Measurements from ENCODE around the gene PSAPL1.

The PSAPL1 gene, protein sequence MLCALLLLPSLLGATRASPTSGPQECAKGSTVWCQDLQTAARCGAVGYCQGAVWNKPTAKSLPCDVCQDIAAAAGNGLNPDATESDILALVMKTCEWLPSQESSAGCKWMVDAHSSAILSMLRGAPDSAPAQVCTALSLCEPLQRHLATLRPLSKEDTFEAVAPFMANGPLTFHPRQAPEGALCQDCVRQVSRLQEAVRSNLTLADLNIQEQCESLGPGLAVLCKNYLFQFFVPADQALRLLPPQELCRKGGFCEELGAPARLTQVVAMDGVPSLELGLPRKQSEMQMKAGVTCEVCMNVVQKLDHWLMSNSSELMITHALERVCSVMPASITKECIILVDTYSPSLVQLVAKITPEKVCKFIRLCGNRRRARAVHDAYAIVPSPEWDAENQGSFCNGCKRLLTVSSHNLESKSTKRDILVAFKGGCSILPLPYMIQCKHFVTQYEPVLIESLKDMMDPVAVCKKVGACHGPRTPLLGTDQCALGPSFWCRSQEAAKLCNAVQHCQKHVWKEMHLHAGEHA

DNA sequence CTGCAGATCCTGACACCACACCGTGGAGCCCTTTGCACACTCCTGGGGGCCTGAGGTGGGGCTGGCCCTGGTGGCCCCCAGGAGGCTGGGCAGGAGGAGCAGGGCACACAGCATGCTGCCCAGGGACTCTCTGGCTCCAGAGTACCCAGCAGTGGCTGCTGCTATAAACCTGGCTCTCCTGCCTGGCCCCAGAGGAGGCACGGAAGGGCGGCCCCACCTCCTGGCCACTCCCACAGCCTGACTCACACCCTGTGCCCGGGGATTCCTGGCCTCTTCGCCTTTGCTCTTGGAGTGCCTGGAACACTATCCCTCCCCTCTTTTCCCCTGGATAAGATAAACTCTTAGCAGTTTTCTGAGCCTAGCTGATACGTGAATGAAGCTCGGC, at the start of gene PSAPL1:
Gene PSAPL1, minus strand, starts transcription at position 165 of the 385 bp plus-strand sequence. Its CDS starts 51 bp downstream, at position 114.
- DNase-seq (ENCODE audit: low read depth in 2 of 2), result no peak

DNA sequence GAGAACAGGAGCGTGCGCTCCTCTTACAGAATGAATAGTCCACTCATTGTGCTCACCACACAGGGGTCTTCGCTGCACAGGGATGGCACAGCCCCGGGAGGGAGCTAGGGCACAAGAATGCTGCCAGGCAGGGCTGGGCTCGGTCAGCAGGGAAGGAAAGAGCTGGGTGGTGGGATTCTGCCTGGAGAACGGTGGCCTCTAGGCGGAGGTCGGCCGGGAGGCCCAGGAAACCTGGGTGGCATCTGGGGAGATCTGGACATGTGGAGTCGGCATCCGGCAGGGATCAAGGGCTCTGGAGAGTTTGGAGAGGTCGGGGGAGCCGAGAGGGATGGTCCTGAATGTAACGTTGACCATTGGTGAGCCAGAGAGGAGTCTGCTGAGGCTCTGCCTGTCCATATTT, 46.5 kb upstream of the PSAPL1 start:
- DNase-seq (ENCODE audit: low read depth in 2 of 2), result no peak

DNA sequence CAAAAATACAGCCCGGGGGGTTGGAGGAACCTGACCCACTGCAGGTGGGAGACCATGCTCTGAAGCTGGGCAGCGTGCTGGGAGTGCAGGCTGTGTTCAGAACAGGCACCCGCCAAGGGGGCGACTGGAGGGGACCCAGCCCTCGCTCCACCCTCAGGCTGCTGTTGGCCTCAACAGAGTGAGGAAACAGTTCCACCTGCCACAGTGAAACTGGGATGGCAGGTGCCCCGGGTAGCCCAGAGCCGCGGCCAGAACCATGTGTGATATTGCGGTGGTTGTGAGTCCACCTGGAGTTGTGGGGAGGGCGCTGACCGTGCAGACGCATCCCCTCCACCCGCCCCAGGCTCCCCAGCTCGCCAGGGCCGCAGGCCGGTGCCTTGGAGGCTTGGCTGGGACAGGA, 45.7 kb upstream of the PSAPL1 start:
- DNase-seq (ENCODE audit: low read depth in 2 of 2), result no peak

DNA sequence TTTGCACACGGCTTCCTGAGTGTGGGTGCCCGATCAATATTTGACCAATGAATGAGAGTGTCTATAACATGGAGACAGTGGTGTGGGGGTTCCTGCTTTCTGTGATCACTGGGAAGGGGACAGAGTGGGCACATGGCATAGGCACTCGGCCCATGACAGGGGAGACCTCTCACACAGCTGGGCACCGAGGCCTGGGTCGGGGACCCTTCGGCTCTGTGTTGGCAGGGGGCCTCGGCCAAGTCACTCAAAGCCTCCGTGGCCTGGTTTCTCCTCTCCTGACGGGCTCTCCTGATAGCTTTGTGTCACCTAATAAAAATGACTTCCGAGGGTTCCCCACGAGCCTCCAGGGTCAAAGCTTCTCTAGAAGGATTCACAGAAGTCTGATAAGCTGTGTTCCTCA, 43.9 kb upstream of the PSAPL1 start:
- DNase-seq (ENCODE audit: low read depth in 2 of 2), result no peak

DNA sequence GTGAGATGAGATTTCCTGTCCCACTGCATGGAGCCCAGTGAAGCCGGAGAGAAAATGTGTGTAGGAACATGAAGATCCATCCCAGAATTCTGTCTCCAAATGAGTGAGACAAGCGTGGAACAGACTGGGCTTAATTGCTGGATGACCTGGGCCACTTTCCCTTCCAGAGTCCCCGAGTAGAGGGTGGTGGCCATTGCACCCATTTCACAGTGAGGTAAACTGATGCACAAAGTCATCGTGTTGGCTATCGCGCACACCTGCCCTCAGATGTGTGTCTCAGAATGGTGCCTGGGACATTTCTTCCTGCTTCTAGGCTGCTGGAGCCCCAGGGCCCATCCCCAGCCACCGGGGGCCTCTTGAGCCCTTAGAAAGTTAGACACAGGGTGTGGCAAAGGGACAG, 43.0 kb upstream of the PSAPL1 start:
- no peak for DNase-seq (ENCODE audit: low read depth in 2 of 2)

DNA sequence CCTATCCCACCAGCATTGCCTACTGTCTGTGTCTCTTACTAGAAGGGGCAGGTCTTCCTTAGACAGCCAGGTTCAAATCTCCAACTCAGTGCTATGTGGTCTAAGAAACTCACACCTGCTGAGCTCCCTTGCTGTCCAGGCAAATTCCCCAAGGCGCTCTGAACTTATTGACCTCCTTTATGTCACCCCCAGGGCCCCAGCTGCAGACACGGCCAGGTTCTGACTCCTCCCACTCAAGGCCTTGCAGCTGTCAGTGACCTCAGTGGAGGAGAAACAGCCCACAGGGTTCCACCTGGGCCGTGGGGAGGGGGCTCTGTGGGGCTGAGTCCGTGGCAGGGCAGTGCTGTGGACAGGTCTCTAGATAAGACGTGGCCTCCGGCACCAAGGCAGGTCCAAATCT, 42.1 kb upstream of the PSAPL1 start:
- no peak for DNase-seq (ENCODE audit: low read depth in 2 of 2)

DNA sequence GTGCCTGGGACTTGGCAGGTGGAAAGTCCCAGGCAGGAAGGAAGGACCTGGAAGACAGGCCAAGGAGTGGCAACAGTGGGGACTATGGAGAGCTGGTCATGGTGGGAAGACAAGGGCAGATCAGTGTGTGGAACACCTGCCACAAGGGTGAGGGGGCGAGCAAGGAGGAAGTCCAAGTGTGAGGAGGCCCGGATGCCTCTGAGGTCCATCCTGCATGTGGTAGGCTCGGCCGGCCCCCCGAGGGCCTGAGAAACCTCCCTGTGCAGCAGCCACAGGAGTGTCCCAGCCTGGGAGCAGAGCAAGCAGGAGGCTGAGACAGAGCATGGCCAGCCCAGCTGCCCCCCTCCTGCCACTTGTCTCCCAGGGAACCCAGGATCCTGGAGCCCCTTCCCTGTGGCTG, 40.5 kb upstream of the PSAPL1 start:
- no peak for DNase-seq (ENCODE audit: low read depth in 2 of 2)

DNA sequence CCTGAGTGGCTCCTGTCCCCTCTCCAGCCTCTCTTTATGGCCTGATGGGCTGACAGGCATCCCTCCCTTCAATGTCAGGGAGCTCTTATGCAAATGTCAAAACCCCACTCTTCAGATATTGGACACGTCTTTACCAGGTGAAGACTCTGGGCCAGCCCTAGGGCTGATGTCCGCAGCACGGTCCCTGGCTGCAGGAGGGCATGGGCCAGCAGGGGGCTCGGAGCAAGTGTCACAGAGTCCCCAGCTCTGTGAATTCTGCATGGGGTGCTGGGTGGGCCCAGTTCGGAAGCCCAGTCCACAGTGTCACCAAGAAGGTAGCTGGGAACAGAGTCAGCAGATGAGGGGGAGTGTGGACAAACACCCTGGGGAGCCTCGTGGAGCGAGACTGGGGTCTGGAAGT, 39.6 kb upstream of the PSAPL1 start:
- no peak for DNase-seq (ENCODE audit: low read depth in 2 of 2)

DNA sequence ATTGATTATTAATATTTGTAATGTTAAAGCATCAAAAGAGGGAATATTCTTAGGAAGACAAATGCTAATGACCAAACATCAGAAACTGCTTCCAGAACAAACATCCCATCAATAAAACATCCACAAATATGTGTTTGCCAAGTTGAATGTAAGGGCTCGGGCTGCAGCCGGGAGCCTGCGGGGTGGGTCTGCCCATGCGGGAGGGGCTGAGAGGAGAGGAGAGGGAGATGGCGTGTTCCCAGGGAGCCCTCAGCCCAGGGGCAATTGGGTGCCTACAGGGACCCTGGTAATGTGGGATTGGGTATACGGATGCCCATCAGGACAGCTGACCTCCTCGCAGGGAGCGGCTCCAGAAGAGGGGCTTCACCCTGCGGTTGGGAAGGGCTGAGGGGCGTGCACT, 38.4 kb upstream of the PSAPL1 start:
- DNase-seq (ENCODE audit: low read depth in 2 of 2), result no peak

DNA sequence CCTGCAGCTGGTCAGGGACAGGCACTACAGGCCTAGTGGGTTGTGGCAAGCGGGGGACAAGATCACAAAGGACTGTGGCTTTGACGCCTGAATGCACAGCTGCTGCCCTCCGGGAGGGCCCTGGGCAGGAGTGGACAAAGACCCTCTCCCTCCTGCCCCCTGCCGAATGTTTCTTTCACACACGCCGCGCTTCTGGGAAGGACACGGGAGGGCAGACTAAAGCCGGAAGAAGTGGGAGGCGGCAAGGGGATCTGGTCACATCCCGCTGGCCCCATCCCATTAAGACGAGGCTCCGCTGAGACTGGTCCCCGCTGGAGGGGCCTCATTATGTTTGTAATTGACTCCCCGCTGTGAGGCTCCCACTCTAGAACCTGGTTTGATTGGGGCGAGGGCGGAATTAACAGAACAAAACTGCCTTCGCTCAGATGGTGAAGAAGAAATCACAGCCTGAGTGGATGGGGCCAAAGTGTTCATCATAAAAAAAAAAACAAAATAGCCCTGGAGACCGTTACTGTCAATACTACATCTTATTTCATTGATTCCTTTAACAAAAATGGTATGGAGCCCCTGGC, 37.8 kb upstream of the PSAPL1 start:
- no peak for DNase-seq (ENCODE audit: low read depth in 2 of 2)

DNA sequence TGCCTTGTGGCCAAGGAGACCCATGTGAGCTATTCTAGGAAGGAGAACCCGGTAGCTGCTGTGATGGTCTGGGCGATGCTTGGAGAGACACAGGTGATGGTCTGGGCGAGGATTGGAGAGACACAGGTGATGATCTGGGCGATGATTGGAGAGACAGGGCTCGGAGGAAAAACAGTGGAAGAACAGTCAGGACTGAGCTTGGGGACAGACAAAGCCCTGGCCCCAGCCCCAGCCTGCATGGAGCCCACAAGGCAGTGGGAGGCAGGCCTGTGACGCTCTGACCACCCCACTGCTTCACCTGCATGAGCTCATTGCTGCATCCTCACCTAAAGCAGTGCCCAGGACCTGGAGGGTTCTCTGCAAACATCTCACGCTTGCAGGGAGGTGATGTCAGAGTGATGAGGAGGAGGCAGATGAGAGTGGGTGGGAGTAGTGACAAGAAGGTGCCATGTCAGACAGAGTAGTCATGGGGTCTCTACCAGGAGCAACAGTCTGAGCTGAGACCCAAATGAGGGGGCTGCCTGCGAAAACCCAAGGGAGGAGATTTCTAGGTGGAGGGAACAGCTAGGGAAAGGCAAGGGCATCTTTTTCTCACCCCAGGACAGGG, 35.9 kb upstream of the PSAPL1 start:
- DNase-seq (ENCODE audit: low read depth in 2 of 2), result no peak

DNA sequence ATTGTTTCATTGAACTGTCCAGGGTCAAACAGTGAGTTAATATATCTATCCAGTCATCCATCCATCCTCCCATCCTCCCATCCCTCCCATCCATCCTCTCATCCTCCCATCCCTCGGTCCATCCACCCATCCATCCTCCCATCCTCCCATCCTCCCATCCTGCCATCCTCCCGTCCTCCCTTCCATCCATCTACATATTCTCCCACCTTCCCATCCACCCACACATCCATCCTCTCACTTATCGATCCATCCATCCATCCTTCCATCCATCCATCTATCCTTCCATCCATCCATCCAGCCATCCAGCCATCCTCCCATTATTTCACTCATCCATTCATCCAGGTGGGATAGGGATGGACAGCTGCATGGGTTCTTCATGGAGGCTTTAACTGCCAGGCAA, 35.4 kb upstream of the PSAPL1 start:
- DNase-seq (ENCODE audit: low read depth in 2 of 2), result no peak

DNA sequence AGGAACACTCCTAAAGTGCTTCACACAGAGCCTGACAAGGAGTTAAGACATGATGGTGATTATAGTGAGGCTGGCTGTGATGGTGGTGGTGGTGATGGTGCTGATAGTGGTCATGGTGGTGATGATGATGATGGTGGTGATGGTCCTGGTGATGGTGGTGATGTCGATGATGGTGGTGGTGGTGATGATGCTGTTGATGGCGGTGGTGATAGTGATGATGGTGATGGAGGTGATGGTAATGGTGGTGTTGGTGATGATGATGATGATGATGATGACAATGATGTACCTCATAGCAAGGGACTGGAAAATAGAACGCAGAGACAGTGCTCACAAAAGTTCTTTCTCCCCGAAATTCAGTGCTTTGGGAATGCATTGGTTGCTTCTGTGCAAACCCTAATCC, 34.3 kb upstream of the PSAPL1 start:
- DNase-seq (ENCODE audit: low read depth in 2 of 2), result no peak

DNA sequence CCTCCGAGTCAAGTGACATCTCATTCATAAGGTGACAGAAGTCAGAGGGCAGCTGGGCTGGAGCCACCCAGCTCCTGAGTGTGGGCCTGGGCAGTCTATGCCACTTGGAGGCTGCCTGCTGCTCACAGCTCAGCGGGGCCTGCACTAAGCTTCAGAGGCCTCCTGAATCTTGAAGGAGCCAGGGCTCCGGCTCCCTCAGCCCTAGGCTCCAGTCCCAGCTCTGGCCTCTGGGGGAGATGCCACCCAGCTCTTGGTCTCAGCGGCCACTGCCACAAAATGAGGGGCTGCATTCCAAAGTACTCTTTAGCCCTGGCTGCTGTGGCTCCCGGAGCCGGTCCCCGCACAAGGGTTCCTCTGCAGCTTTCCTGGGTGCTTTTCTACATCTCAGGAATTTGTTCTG, 32.7 kb upstream of the PSAPL1 start:
- no peak for DNase-seq (ENCODE audit: low read depth in 2 of 2)

DNA sequence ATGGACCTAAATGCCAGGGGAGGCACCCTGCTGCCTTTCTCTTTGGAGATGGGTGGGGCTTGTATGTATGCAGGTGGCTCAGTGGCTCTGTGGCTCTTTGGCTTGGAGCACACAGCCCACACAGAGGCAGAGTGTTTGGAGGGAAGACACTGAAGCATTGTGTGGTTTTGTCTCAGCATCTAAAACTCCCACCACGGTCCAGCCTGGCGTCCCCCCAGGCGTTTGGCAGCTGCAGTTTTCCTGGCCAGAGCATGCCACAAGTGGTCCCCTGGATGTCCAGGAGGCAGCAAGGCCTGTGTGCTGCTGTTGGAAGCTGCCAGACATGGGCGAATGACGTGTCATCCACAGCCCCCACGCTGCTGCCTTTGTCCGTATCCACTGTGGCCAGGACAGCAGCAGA, 32.2 kb upstream of the PSAPL1 start:
- no peak for DNase-seq (ENCODE audit: low read depth in 2 of 2)

DNA sequence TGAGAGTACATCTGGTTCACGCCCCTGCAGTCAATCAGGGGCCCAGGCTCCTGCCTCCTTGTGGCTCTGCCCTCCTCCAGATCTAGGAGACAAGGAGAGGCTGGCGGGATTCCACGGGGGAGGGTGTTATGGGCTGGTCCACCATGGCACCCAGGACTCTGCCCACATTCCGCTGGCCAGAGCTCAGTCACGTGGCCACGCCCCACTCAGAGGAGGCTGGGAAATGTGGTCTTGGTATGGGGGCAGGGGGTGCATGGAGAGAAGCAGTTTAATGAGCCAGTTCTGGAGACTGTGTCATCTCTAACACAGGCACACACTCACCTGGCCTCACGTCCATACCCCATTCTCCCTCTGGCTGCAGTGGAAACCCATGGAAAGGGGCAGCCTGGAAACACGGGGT, 31.5 kb upstream of the PSAPL1 start:
- DNase-seq (ENCODE audit: low read depth in 2 of 2), result no peak

DNA sequence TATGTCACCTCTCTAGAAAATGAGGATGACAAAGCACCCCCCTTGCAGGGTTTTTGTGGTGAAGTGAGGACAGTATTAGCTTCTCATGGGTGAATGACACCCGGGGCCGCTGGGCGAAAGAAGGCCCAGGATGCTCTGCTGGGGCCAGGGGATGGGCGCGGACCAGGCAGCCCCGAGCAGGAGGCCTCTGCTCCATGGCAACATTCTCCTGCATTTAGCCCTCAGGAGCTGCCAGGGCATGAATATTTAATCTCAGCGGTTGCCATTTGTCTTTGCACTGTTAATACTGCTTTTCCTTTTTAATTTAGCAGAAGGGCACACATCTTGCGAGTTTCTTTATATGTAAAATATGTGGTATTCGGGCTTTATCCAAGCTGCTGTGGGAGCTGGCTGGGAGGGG, 30.3 kb upstream of the PSAPL1 start:
- DNase-seq (ENCODE audit: low read depth in 2 of 2), result no peak

DNA sequence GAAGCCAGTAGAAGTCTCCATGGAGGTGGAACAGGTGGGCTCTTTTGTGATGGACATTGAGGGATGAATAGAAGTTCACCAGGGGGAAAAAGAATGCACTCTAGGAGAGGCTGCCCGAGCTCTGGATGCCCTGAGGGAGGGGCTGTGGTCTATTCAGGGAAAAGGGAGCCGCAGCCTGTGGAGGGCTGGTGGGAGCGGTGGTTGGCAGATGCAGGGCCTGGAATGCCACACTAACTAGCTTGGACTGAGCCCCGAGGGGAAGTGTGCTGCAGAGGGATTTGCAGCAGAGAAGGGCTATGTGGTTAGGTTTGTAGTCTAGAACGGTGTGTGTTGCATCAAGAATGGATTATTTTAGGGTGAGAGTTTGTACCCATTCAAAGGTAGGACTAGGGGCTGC, 29.5 kb upstream of the PSAPL1 start:
- DNase-seq (ENCODE audit: low read depth in 2 of 2), result no peak

DNA sequence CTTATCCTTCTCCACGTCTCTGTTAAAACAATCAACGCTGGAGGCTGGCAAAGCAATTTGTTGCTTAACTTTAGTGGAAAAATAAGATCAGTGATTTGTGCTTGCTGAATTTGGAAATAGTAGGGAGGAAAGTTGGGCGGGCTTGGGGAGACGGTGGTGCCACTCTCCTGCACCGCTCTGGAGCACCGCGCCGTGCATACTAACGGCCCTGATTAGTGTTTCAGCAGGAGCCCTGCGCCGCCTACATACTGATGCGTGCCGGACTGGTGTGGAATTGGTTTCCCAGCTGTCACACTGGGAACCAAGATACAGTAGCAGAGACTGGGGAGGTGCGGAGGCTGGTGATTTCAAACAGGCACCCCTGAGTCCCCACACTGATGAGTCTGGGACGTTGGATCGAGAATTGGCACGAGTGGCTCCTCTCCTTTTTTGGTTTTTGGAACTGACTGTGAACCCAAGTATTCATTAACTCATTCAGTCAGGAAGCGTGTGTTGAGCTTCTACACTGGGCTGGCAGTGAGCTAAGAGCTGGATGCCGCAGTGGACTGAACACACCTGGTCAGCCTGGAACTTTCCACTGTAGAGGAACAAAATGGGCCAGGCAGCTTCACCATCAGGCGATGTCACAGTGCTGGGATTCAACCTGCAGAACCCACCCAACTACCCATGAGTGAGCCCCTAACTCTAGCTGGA, 29.0 kb upstream of the PSAPL1 start:
- DNase-seq (ENCODE audit: low read depth in 2 of 2), result no peak

DNA sequence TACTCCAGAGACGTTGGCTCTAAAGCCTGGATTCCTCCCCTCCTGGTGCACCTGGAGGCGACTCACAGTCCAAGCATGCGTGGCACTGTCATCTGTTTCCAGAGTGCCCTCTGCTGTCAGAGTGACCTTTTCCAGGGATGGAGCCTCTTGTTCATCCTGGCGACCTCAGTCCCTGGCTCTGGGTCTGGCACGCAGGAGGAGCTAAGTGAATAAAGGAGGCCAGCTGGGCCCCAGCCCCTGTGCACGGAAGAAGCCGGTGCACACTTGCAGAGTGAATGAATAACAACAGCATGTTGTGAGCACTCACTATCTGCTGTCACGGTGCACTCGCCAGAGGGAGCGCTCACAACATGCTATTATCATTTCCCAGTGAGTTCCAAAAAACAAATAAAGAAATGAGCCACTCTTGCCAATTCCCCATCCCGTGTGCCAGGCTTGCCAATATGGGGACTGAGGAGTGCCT, 27.8 kb upstream of the PSAPL1 start:
- no peak for DNase-seq (ENCODE audit: low read depth in 2 of 2)

DNA sequence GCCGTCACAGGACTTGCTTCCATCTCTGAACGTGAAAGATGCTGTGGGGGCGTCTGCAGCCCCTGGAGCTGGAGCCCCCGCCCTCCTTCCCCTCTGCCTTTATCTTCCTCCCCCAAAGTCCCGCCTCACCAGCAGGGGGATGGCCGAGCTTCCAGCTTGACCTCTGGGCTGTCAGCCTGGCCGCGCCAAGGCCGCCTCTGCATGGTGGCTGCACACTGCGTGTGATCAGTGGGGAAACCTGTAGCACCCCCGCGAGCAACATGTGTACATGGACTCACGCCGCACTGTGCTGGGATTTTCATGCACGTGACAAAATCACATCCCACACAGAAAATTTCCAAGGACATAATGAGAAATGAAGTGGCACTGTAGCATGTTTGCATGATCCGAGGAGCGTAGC, 26.5 kb upstream of the PSAPL1 start:
- DNase-seq (ENCODE audit: low read depth in 2 of 2), result no peak

DNA sequence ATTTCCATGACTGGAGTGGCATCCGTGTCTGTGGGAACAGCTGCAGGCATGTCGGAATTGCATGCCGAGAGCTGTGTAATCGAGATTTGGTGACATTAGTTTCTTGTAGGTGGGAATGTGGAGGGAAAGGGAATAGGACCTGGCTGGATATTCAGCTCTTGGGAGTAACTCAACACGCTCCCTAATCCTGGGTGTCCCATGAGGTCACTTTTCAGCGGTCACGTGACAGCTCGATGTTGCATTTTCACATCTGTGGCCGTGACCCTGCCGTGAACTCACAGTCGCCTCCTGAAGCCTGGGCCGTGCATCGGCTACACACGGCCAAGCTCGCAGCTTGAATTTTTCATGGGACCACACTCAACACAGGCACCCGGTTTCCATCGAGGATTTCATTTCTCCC, 25.8 kb upstream of the PSAPL1 start:
- no peak for DNase-seq (ENCODE audit: low read depth in 2 of 2)
